ELF-1 (cell line): ENCODE data around the gene TIMM23B.
"Not testable (repeated sequence)": the region's sequence is repeated elsewhere in the genome, so short reads cannot be mapped to it uniquely, and the experiment has no call there.

Experiments used
- DNase-seq: peaks from one replicate; pipeline ENCODE4 v3.0.0-alpha.2; 2016; ENCODE audit warnings: low read depth, low spot score

TIMM23B gene

GRCh38 chr10:49941447-49942338, at the start of gene TIMM23B, which contains the start of gene PARG:
Gene TIMM23B (plus strand): TSS chr10:49942053. CDS start chr10:49942195, 142 bp downstream.
Gene PARG (minus strand): TSS chr10:49942027. CDS start chr10:49941725, 302 bp downstream.
- peak; percentile 89 for DNase-seq

- not testable (repeated sequence) for DNase-seq
Measured at GRCh38 chr10:49899999-49900398, 41.9 kb upstream of the TIMM23B start.

- DNase-seq = not testable (repeated sequence)
Measured at GRCh38 chr10:49900406-49900805, 41.4 kb upstream of the TIMM23B start.

- DNase-seq = not testable (repeated sequence)
Measured at GRCh38 chr10:49903829-49904228, 38.0 kb upstream of the TIMM23B start.

GRCh38 chr10:49908290-49909080, 33.4 kb upstream of the TIMM23B start:
- DNase-seq = not testable (repeated sequence)

- not testable (repeated sequence) for DNase-seq
Measured at GRCh38 chr10:49910295-49910694, 31.6 kb upstream of the TIMM23B start.

- not testable (repeated sequence) for DNase-seq
Measured at GRCh38 chr10:49916451-49916850, 25.4 kb upstream of the TIMM23B start.

GRCh38 chr10:49917927-49918326, 23.9 kb upstream of the TIMM23B start:
- not testable (repeated sequence) for DNase-seq

- not testable (repeated sequence) for DNase-seq
Measured at GRCh38 chr10:49922041-49922440, 19.8 kb upstream of the TIMM23B start.

GRCh38 chr10:49923572-49923971, 18.3 kb upstream of the TIMM23B start:
- not testable (repeated sequence) for DNase-seq

- not testable (repeated sequence) for DNase-seq
Measured at GRCh38 chr10:49931276-49931675, 10.6 kb upstream of the TIMM23B start.

GRCh38 chr10:49931959-49932728, 9.7 kb upstream of the TIMM23B start:
- DNase-seq = not testable (repeated sequence)

- not testable (repeated sequence) for DNase-seq
Measured at GRCh38 chr10:49942339-49942705, 469 bp downstream of the TIMM23B start.

- not testable (repeated sequence) for DNase-seq
Measured at GRCh38 chr10:49943607-49944006, 1.8 kb downstream of the TIMM23B start.

GRCh38 chr10:49948142-49948541, 6.3 kb downstream of the TIMM23B start:
- not testable (repeated sequence) for DNase-seq

GRCh38 chr10:49948737-49949136, 6.9 kb downstream of the TIMM23B start:
- not testable (repeated sequence) for DNase-seq

- not testable (repeated sequence) for DNase-seq
Measured at GRCh38 chr10:49952006-49952405, 10.2 kb downstream of the TIMM23B start.

- DNase-seq = not testable (repeated sequence)
Measured at GRCh38 chr10:49953122-49953521, 11.3 kb downstream of the TIMM23B start.

- not testable (repeated sequence) for DNase-seq
Measured at GRCh38 chr10:49970331-49970857, 28.5 kb downstream of the TIMM23B start.

- not testable (repeated sequence) for DNase-seq
Measured at GRCh38 chr10:49971466-49971865, 29.6 kb downstream of the TIMM23B start.

GRCh38 chr10:49972094-49972493, 30.2 kb downstream of the TIMM23B start:
- peak; percentile 1 for DNase-seq
